ENCODE data around the gene PGM1. TPM values are rescaled to one million over a fixed set of nuclear protein-coding genes. Genes with fewer than 3 reads are reported as not detected.
A peak's percentile ranks its signal among the peaks of the same experiment; 100 is the strongest.

The PGM1 gene
- total and polyA plus RNA-seq, 2 donors (not counting 3 experiments of a cell fraction or from before 2014, with no cell fraction given), result 9.3 to 21.0 TPM

GRCh38 chr1:63674865-63675419 lies 81.7 kb downstream of the PGM1 start:
- H3K4me2 ChIP-seq (ENCODE audit: insufficient read depth, low read length), result no peak overlapping the region
- no peak overlapping the region for H3K27ac ChIP-seq (ENCODE audit: insufficient read depth, low read depth, low read length)
- H3K9ac ChIP-seq (replicated peaks; ENCODE audit: extremely low read depth, insufficient read depth, low read length), result no peak overlapping the region
- H3K27me3 ChIP-seq (ENCODE audit: control insufficient read depth in 2 of 2, insufficient read depth in 2 of 2, low read length in 2 of 2), result peaks cover 0 to 4% of the 10 kb centered on the region in 2 experiments
- TF ChIP-seq POLR2AphosphoS5 (IDR thresholded peaks at IDR 0.05; ENCODE audit: insufficient read depth, low read depth, low read length) (no peak), EZH2 (IDR thresholded peaks at IDR 0.05; ENCODE audit: borderline replicate concordance, low read depth, low read length, severe bottlenecking) (no peak), FOS (IDR thresholded peaks at IDR 0.05; ENCODE audit: borderline replicate concordance, insufficient read depth, low read length) (no peak), GATA2 (IDR thresholded peaks at IDR 0.05; ENCODE audit: insufficient read depth, insufficient read length, low read depth, low read length) (no peak), JUN (IDR thresholded peaks at IDR 0.05; ENCODE audit: borderline replicate concordance, insufficient read depth, insufficient read length, low read depth) (no peak), POLR2A (IDR thresholded peaks at IDR 0.05; ENCODE audit: low read depth, low read length) (no peak), MYC (IDR thresholded peaks at IDR 0.05; ENCODE audit: low read depth, low read length) (no peak)
- TF ChIP-seq, protein P1, sequence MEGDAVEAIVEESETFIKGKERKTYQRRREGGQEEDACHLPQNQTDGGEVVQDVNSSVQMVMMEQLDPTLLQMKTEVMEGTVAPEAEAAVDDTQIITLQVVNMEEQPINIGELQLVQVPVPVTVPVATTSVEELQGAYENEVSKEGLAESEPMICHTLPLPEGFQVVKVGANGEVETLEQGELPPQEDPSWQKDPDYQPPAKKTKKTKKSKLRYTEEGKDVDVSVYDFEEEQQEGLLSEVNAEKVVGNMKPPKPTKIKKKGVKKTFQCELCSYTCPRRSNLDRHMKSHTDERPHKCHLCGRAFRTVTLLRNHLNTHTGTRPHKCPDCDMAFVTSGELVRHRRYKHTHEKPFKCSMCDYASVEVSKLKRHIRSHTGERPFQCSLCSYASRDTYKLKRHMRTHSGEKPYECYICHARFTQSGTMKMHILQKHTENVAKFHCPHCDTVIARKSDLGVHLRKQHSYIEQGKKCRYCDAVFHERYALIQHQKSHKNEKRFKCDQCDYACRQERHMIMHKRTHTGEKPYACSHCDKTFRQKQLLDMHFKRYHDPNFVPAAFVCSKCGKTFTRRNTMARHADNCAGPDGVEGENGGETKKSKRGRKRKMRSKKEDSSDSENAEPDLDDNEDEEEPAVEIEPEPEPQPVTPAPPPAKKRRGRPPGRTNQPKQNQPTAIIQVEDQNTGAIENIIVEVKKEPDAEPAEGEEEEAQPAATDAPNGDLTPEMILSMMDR (IDR thresholded peaks at IDR 0.05; ENCODE audit: extremely low read depth in 1 of 2, insufficient read depth in 1 of 2, low read depth in 1 of 2, low read length in 2 of 2), result no peak
- TF ChIP-seq, protein P2, sequence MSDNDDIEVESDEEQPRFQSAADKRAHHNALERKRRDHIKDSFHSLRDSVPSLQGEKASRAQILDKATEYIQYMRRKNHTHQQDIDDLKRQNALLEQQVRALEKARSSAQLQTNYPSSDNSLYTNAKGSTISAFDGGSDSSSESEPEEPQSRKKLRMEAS (IDR thresholded peaks at IDR 0.05; ENCODE audit: insufficient read depth, insufficient read length), result no peak
- H3K4me3 ChIP-seq (replicated peaks in 1 of 3; ENCODE audit: insufficient read depth in 1 of 3, low read depth in 1 of 3, low read length in 3 of 3), result no peak overlapping the region
- intact Hi-C loops (cut with micrococcal nuclease), result loop anchor here (1.0 kb wide), 4 partner anchors 60 to 568 kb away; no protein-coding TSS in a partner anchor
- no peaks in the 10 kb centered on the region for H3K9me3 ChIP-seq (replicated peaks; ENCODE audit: control insufficient read depth, insufficient read depth, low read length)
- H3K9me1 ChIP-seq (replicated peaks; ENCODE audit: control insufficient read depth, extremely low read depth, insufficient read depth, low read length), result no peaks in the 10 kb centered on the region
- no peaks in the 10 kb centered on the region for H3K36me3 ChIP-seq (ENCODE audit: control insufficient read depth in 2 of 2, extremely low read depth in 1 of 2, insufficient read depth in 2 of 2, low read length in 2 of 2)
- H2AFZ ChIP-seq (ENCODE audit: low read depth, low read length), result peak overlapping the region; percentile 17
- CTCF ChIA-PET, result interaction anchor here (0.7 to 9.0 kb wide), 49 partner anchors 9 to 593 kb away, joined by 3 to 224 read pairs (median 4); partner anchors contain the start of gene ROR1
- no peaks in the 10 kb centered on the region for H4K20me1 ChIP-seq (replicated peaks; ENCODE audit: control insufficient read depth, extremely low read depth, insufficient read depth, low read length)
- no peak for DNase-seq (ENCODE audit: low read depth, low spot score)
- no peak for FAIRE-seq
- H3K4me1 ChIP-seq (ENCODE audit: control insufficient read depth, extremely low read depth, insufficient read depth, low read length), result no peaks in the 10 kb centered on the region
- dilution Hi-C loops (cut with MboI; ENCODE audit: extremely low pct_ligation_motif_present, low sequenced_read_pairs), result loop anchor here (25.0 kb wide), 2 partner anchors 462 to 562 kb away; no protein-coding TSS in a partner anchor
- POLR2A ChIA-PET, result interaction anchor here (0.8 kb wide), 1 partner anchor 24 kb away, joined by 3 read pairs; no protein-coding TSS in a partner anchor
- no peaks in the 10 kb centered on the region for H3K79me2 ChIP-seq (ENCODE audit: control insufficient read depth, insufficient read depth, low read length)
- BruUV-seq (replicated peaks), result no TSS peak

Measured in endothelial cell of umbilical vein (primary cell).